GM19043 (cell line): ENCODE measurements around the gene RAMP1.

Experiments used
- ATAC-seq: cut with Tn5 transposase; IDR thresholded peaks from one replicate; pipeline ENCODE4 v1.9.1; 2021; ENCODE audit warnings: low read depth; ENCODE audit not compliant: unreplicated experiment

RAMP1 gene

DNA sequence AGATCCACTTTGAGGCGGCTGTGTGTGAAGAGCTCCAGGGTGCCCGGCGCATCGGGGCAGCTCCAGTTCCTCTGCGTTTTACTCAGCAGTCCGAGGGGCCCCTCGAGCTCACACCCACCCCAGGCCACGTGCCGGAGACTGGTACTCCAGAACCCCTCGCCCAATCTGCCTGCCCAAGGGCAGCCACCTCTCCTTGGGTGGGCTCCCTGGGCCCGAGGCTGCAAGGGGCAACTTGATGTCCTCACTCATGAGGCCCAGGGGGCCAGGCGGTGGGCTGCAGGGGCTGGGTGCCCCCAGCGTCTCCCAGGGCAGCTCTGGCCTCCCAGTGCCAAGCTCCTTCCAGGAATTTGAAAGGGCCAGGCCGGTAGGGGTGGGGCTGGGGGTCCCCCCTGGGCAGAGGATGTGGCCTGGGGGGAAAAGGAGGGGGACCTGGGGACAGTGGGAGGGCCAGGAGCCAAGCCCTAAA lies 16.7 kb downstream of the RAMP1 start:
- no peak for ATAC-seq

DNA sequence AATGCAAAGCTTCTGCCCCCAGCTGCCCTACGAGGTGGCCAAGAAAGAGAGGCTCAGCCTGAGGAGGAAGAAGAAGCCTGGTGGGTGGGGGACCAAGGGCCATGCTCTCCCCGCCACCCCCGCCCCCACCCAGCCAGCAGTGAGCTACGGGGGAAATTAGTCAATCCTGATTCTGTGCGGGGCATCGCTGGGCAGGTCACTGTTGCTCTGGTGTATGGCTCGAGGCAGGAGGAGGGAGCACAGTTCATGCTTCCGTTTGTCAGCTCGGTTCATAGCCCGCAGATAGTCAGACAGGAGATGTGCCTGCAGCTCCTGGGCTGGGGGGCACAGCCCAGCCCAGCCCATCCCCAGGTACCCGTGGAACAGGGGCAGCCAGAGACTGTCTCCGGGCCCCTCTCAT lies 17.1 kb downstream of the RAMP1 start:
- no peak for ATAC-seq

GRCh38 chr2:237876951-237877491 lies 17.6 kb downstream of the RAMP1 start:
- no peak for ATAC-seq

GRCh38 chr2:237877576-237878307 lies 18.3 kb downstream of the RAMP1 start:
- no peak for ATAC-seq

DNA sequence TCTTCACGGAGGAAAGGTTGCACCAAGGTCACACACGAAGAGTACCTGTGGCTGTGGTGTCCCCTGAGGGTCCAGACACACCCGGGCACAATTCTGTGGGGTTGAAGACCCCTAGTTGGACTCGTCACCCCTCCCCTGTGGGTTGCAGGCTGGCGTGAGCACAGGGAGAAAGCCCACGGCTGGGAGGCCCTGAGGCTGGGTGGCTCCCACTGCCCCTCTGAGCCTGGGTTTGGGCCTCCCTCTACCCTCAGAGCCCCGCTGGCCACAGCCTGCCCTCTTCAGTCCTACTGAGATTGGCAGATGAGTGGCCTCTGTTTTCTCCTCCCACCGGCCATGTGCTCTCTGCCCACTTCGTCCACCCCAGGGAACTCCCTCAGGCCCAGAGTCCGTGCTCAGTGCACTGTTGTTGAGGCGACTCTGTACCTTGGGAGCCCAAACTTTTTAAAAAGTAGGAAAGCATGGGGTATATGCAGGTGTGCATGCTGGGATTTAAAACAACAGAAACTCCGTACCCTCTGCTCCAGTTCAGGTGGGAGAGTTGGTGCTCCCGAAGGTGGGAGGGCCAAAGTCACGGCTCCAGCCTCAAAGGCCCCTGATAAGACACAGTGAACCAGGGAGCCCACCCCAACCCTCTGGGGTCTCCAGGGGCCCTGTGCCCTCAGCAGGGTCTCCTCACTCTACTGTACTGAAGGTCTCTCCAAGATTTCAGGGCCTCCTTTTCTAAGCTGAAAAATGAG lies 19.1 kb downstream of the RAMP1 start:
- no peak for ATAC-seq

DNA sequence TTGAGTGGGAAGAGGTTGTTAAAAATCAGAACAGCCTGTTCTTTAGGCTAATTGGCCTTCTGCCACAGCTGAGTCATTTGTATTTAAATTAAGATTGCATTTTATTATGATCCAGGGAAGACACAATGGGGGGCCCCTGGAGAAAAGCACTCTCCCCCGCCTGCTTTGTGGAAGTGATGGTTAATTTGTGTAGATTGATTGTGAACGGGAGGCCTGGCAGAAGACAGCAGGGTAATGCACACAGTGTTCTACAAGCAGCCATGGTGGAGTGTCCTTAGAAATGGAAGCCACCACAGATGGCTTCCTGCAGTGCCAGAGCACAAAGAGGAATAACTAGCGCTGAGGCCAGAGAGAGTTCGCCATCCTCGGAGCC lies 19.6 kb downstream of the RAMP1 start:
- ATAC-seq = no peak

DNA sequence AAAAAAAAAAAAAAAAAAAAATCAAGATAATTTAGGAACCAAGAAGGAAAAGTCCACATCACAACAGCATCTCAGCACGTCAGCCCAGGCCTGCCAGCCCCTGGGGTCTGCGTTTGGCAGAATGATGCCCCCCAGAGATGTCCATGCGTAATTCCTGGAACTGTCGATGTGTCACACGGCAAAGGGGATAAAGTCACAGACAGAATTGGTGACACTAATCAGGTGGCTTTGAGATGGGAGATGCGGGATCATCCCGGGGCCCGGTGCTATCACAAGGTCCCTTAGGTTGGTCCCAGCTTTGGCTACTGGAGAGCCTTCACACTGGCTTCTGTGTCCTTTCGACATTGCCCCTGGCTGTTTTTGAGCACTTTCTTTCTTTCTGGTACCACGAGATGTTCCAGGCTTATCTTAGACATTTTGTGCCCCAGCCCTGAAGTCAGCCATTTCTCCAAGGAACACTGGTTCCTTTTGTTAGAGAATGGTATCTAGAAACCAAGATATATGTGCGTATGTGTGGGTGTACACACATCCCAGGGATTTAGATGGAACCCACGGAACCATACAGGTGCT lies 20.7 kb downstream of the RAMP1 start:
- no peak for ATAC-seq

- ATAC-seq = no peak
Measured at GRCh38 chr2:237882510-237883481, 23.4 kb downstream of the RAMP1 start.

DNA sequence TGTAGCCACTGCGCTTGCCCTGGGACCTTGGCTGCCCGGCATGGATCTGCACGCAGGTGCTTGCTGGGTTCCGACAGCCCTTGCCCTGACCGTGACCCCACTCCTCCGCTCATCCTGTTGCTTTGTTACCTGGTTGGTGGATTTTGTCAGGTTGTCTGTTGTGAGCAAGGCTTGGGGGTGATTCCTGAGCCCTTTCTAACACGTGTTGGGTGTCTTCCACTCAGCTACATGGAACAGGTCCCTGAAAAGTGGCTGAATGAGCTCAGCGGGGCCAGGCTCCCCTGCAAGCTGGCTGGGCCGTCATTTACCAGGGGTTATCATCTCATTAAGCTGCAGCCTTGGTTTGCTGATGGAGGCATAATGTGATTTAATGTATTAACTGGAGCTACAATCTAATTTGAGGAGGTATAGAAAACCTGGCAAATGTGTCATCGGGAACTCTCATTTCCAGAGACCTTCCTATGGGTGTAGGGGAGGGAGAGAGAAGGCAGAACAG lies 24.6 kb downstream of the RAMP1 start:
- ATAC-seq = no peak

GRCh38 chr2:237884681-237885080 lies 25.3 kb downstream of the RAMP1 start:
- no peak for ATAC-seq

GRCh38 chr2:237885111-237885930 lies 25.9 kb downstream of the RAMP1 start:
- no peak for ATAC-seq

- ATAC-seq = no peak
Measured at GRCh38 chr2:237885931-237886684, 26.7 kb downstream of the RAMP1 start.

DNA sequence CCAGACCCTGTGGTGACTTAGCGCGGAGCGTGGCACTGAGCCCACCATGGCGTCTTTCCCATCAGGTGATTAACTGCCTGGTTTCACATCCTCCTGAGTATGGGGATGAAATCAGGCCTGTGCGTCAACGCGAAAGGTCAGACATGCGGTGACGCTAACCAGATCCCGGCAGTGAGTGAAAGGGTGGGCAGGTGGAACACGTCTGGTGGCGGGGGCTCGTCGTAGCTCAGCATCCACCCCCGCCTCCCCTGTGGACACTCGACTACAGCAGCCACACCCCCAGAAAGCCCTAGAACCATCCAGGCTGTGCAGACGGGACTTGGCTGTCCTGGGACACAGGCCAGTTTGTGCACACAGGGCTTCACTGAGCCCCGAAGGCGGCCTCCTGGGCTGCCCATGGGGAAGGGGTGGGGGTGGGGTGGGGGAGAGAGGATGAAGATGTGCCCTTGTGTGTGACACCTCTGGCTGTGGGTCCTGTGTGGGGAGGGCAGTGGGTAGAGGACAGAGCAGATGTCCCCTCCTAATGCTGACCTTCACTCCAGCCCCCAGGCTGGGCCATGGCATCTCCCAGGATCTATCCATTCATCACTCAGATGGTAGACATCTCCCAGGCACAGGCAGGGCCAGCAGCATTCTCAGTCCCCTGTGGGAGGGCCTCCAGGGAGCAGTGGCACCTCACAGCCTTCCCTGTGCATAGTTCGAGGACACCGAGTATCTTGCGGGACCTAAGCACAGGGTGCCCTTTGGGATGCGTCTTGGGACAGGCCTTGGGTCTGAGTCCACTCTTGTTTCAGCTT lies 27.5 kb downstream of the RAMP1 start:
- ATAC-seq = no peak

GRCh38 chr2:237888389-237888788 lies 29.0 kb downstream of the RAMP1 start:
- no peak for ATAC-seq

DNA sequence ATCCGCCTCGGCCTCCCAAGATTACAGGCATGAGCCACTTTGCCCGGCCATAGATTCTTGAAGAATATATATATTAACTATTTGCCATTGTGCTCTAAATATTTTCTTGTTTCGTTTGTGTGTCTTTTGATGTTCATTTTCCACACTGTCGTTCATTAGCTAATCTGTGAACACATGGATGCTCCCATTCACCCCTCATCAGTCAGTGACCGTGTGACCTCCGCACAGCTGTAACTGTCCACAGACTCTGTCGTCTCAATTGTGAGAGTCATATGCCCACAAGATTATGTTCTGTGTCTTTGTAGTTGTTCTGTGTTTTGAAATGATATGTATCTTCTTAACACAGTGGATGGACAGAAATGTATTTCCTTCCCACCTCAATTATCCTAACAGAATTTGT lies 29.6 kb downstream of the RAMP1 start:
- no peak for ATAC-seq

DNA sequence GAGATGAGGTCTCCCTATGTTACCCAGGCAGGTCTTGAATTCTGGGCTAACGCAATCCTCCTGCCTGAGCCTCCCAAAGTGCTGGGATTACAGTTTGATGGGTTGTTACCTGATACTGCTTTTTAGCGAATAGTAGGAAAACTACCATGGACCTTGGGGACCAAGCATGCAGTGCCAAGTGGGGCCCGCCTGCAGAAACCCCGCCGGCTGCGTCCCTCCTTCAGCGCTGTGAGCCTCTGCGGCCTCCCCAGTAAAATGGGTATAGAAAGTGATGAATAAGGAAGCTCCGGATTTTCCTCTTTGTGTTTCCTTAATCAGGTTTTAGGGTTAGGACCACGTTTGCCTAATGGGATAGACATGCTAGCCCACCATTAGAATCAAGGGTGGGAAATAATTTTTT lies 30.4 kb downstream of the RAMP1 start:
- ATAC-seq = no peak

GRCh38 chr2:237892478-237892877 lies 33.1 kb downstream of the RAMP1 start:
- no peak for ATAC-seq
